Jurkat, Clone E6-1 (cell line): ENCODE data around the gene KIAA1143. TPM values are rescaled to one million over a fixed set of nuclear protein-coding genes. Genes with fewer than 3 reads are reported as not detected.

Experiments
- DNase-seq: peaks from one replicate; pipeline ENCODE4 v3.0.0-alpha.2; 2011; ENCODE audit warnings: low read depth, low spot score
- H3K4me3 ChIP-seq: 2 replicates; pipeline ENCODE4 v1.5.1; 2011; ENCODE audit warnings: mild to moderate bottlenecking, low read length, control low read depth, moderate library complexity
- polyA plus RNA-seq: library from polyadenylated mRNA; unstranded; fragments of >200 nt; gene quantifications from one replicate; pipeline ENCODE4 v1.2.1, GENCODE V29; 2012; ENCODE audit warnings: missing spikeins; ENCODE audit not compliant: insufficient read length, insufficient read depth

Gene KIAA1143
- 29.8 TPM for polyA plus RNA-seq

DNA sequence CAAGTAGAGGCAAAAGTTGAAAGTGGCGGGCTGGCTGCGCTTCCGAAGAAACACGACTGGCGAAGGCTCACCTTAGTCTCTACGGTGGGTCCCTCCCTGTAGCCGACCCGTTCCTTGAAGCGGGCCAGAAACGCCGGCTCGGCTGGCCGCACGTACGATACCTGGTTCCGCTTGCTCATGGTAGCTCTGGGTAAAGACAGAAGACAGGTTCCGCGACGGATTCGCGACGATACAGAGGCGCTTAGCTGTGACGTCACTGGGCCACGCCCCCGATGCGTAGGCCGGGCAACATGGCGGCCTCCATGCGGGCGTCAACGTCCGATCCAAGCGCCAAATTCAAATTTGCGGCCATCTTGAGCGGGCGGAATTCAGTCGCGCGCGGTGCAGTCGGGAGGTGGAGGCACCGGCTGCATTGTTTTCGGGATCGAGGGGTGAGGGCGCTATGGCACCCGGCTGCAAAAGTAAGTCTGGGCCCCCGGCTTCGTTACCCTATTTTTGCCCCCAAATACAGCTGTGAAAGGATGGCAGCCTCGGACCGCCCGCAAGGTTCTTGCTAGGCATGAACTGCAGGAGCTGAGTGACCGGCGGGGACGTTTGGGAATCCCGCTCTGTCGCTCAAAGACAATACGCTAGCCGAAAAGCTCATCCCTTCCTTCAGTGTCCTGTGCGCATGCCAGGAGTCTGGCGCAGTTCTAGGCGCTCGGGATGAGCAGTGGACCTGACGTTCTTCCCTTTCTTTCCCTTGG is at the start of gene KIAA1143, which contains the start of gene KIF15:
Gene KIAA1143 (minus strand): TSS at position 196 of the 746 bp plus-strand sequence. CDS start 17 bp downstream, at position 179.
Gene KIF15 (plus strand): TSS at position 371 of the 746 bp plus-strand sequence. CDS start 72 bp downstream, at position 443.
- H3K4me3 ChIP-seq = peak within 1 kb of the TSS; percentile 89
- peak; percentile 96 for DNase-seq

DNA sequence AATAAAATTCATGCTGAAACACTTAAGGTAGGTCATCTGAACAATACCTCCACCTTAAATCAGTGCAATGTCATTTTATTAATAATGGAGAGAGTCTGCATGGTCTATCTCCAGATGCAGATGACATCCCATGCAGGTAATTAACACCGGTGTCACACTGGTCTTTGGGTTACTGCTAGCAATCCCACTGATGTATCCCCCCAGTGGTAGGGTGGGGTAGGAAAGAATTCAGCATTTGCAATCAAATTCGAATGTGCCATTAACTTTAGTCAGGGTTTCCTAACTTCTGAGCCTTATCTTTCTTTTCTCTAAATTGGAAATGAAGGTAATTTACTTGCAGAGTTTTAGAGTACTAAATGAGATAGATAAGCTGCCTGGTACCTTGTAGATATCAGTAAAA is 44.5 kb upstream of the KIAA1143 start:
- H3K4me3 ChIP-seq = no peak overlapping the region
- DNase-seq = no peak

DNA sequence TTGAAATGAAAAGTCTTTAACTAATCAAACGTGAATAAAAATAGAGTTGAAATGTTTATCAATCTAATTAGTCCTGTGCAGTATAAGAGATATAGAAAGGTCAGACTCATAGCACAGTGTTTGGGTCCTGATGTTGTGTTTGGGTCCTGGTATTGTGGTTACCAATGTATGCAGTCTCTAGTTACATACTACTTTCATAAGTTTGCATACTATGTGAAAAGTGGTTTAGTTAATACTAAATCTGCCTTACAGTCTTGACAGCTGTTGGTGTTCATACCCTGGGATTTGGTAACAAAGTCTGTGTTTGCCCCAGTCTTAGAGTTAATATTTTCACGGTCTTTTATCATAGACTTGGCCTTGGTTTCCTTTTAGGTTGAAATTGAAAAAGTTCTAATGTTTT is 41.9 kb upstream of the KIAA1143 start:
- no peak overlapping the region for H3K4me3 ChIP-seq
- no peak for DNase-seq

DNA sequence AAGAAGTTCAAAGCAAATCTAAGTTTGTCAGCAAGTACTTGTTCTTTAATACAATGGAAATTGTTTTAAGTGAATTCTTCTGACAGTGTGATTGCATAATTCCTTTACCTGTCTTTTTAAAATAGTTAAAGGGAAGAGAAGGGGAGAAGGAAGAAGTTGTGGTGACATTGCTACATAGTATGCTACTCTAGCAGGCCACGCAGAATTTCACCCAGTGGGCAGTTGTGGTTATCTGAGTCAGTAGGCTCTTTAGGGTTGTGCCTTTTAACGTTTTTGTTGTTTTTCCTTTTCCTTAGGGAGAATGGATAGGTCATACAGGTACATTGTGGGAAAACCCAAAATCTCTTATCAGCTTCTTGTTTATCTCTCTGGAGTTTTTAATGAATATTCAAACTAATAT is 40.6 kb upstream of the KIAA1143 start:
- no peak overlapping the region for H3K4me3 ChIP-seq
- DNase-seq = no peak

DNA sequence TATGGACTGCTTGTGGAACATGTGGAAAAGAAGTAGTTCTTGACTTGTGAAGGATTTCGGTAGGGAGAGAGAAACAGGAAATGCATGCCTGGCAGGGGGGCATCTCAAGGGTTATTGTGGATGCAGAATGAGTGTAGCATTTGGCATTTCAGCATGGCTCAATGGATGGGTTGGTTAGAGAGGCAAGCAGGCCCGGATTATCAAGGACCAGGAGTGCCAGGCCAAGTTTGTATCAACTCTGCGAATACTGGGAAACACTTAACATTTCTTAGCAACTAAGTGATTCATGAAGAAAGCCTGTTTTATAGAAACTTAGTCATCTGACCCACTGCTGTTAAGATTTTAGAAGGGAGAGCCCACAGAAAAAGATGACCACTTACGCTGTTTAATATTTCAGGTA is 33.8 kb upstream of the KIAA1143 start:
- no peak overlapping the region for H3K4me3 ChIP-seq
- no peak for DNase-seq

DNA sequence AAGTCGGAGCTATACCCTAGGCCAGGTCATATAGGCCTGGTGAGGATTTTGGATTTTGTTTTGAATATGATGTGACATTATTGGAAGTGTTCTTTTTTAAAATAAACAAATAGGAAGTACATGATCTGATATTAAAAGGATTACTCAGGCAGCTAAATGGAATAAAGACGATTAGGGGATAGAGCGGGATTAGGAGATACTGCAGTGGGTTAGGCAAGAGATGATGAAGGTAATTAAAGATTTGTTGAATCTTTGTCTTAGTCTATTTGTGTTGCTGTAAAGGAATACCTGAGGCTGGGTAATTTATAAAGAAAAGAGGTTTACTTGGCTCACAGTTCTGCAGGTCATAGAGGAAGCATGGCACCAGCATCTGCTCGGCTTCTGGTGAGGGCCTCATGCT is 21.5 kb upstream of the KIAA1143 start:
- no peak for DNase-seq
- H3K4me3 ChIP-seq = no peak overlapping the region

DNA sequence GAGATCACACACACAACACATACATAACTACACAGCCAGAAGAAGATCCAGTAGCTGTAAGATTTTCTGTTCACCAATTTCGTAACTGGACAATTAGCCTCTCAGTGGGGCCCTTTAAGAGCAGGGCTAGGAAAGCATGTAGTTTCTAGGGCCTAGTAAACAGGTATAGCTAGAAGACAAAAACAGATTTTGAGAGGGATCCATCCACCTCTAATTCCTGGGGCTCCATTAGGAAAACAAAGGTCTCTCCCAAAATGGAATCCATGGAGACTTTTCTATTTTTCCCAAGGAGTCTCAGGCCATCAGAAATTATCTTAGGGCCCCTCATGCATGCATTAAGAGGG is 10.7 kb upstream of the KIAA1143 start:
- DNase-seq = no peak

DNA sequence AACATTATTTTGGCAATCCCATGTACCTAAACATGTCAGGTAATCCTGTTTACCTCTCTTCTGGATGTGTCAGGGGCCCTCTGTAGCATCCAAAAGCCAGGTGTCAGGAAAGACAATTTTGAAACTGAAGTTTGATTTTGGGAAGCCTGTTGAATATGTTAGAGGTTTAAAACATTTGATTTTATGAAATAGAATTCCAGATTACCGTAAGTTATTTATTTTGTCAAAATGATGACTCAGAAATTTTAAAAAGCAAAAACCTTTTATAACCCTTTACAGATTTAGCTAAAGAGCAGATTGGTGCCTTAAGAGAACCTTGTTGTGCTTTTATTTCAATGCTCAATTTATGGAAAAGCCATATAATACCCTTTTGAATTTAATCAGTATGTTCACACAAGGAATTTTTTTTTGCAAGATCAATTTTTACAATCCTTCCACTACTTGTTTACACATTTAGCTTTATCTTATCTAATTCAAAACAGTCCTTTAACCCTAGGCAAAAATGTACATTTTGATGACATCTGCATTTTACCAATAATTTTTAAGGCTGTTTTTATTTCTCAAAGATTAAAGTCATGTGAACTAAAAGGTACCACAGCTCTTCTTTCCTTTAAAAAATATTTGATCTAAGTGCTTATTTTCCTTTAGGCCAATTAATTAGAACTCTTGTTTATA is 10.1 kb upstream of the KIAA1143 start:
- H3K4me3 ChIP-seq = no peak overlapping the region
- DNase-seq = no peak

More for the DNA sequence above, 10.7 kb upstream of the KIAA1143 start:
- no peak overlapping the region for H3K4me3 ChIP-seq

DNA sequence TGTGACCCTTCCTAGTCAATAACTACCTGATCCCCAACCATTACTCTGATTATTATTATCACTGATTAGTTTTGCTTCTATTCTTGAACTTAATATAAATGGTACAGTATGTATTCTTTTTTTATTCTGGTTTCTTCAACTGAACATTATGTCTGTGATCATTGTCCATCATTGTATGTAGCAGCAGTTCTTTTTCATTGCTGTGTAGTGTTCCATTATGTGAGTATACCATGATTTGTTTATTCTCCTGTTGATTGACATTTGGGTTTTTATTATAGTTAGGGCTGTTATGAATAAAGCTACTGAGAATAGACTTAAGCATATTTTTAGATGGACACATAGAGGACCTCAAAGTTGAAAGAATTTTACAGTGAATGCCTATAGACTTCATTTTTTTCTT is 2.8 kb upstream of the KIAA1143 start:
- DNase-seq = no peak
- H3K4me3 ChIP-seq = no peak overlapping the region

DNA sequence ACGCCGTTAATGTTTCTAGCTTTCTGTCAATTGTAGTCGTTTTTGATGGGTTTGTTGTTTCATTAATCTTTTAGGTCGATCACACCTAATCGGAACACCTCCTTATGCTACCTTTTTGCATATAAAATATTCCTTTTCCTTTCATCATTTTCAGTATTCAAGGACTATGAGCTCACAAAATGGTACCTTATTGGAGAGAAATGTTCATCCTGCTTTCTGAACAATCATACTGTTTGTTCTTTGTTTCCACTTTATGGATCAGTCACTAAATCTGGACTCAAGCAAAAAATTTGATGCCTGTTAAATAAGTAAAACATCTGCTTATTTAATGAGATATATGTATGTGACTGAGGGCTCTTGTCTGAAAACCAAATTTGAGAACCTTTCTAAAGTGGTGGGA is 1.3 kb upstream of the KIAA1143 start:
- no peak for DNase-seq
- H3K4me3 ChIP-seq = peak overlapping the region; percentile 89

DNA sequence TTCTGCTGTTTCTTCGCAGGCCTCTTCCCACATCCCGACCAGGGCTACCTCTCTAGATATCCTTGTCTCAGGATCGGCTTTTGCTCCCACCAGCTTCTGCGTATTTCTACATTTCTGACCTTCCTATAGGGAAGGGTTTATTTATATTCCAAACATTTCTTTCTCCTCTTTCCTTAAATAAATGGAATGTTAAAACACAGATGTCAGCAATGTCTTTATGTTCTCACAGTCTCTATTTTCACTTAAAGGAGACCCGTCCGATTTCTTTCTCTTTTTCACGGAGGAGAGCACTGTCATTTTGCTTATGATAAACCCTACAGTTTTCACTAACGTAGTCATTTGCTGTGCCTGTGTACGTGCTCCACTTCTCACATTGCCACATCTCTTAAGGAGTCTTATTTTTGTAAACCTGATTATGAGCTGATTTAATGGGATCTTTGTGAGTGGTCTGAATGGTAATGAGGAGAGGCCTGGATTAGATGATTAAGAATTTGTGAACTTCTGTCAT is 805 bp upstream of the KIAA1143 start:
- DNase-seq = no peak

DNA sequence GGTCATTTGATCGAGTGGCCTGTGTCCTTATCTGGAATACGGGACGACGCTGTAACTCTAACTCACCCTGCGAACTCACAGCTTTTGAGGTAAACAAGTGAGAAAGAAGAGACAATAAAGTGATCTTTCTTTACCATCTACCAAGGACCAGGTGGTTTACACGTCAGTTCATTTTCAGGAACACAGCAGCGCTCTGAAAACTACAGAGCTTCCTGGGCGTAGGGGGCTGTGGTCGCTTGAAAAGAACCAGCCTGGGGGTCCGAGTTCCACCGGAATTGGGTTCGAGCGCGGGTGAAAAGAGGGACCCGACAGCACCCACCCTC is 357 bp downstream of the KIAA1143 start:
- DNase-seq = no peak

More for the DNA sequence above, 805 bp upstream of the KIAA1143 start:
- peak overlapping the region; percentile 89 for H3K4me3 ChIP-seq

DNA sequence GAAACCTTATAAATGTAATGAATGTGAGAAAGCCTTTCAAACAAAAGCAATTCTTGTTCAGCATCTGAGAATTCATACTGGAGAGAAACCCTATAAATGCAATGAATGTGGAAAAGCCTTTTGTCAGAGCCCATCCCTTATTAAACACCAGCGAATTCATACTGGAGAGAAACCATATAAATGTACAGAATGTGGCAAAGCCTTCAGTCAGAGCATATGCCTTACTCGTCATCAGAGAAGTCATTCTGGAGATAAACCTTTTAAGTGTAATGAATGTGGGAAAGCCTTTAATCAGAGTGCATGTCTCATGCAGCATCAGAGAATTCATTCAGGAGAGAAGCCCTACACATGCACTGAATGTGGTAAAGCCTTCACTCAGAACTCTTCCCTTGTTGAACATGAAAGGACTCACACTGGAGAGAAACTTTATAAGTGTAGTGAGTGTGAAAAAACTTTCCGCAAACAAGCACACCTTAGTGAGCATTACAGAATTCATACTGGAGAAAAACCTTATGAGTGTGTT is 26.7 kb downstream of the KIAA1143 start:
- DNase-seq = no peak
- H3K4me3 ChIP-seq = no peak overlapping the region

More for the DNA sequence above, 357 bp downstream of the KIAA1143 start:
- peak overlapping the region; percentile 89 for H3K4me3 ChIP-seq

DNA sequence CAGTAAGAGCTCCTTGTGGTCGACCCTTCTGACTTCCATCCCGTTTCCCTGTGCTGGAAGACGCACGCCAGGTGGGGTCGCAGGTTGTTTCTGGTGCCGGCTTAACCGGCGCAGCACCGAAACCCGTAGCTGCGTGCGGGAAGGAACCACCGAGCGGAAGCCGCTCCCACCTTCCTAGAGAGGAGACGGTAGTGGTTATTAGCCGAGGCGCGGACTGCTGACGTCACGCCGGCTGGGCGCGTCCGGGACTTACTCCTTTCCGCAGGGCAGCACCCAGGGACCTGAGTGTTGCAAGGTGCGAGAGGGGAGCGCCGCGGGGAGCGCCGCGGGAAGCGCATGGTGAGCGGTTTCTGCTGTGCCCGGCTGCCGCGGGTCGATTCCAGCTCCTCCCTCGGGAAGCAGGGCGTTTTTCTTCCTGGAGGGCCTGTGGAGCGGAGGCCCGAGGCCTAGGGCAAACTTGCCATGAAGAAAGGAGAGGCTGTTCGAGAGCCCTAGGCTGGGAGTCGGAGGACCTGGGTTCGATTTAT is 32.0 kb downstream of the KIAA1143 start, which contains the start of gene ZNF501:
Gene ZNF501 (plus strand): TSS at position 252 of the 527 bp plus-strand sequence. CDS start 4,787 bp downstream, outside the sequence.
- no peak within 1 kb of the TSS for H3K4me3 ChIP-seq
- DNase-seq = no peak

DNA sequence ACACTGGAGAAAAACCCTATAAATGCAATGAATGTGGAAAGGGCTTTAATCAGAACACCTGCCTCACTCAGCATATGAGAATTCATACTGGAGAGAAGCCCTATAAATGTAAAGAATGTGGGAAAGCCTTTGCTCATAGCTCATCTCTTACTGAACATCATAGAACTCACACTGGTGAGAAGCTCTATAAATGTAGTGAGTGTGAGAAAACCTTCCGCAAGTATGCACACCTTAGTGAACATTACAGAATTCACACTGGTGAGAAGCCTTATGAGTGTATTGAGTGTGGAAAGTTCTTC is 39.4 kb downstream of the KIAA1143 start:
- no peak for DNase-seq
- no peak overlapping the region for H3K4me3 ChIP-seq

DNA sequence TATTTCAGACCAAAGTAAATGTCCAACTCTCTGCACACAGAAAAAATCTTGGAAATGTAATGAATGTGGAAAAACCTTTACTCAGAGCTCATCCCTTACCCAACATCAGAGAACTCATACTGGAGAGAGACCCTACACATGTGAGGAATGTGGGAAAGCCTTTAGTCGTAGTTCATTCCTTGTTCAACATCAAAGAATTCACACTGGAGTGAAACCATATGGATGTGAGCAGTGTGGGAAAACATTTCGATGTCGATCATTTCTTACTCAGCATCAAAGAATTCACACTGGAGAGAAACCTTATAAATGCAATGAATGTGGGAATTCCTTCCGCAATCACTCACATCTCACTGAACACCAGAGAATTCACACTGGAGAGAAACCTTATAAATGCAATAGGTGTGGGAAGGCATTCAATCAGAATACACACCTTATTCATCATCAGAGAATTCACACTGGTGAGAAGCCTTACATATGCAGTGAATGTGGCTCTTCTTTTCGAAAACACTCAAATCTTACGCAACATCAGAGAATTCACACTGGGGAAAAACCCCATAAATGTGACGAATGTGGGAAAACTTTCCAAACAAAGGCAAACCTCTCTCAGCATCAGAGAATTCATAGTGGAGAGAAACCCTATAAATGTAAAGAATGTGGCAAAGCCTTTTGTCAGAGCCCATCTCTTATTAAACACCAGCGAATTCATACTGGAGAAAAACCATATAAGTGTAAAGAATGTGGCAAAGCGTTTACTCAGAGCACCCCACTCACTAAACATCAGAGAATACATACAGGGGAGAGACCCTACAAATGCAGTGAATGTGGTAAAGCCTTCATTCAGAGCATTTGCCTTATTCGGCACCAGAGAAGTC is 40.0 kb downstream of the KIAA1143 start:
- no peak overlapping the region for H3K4me3 ChIP-seq

DNA sequence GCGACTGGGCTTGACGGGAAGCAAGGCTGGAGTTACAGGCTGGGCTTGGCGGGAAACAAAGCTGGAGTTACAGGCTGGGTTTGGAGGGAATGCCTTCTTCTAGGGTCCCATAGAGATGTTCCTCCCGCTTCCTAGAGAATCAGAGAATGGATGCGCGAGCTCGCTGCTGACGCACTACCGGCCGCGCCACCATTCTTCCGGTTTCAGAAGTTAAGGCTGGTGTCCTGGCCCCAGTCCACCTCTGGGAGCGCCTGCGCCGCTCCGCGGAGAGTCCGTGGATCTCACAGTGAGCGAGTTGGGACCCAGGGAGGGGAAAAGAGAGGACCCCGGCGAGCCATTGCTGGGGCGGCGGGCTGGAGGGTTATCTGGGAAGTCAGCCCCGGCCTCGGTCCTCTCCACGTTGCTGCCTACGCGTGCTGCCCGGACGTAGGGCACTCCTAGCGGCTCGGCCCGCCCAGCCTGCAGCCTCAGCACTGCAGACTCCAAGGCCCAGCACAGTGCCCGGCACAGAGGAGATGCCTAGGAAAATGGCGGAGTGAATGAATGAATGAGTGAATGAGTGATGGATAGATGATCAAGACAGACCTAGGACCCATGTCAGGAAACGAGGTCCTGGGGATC is 48.9 kb downstream of the KIAA1143 start, which contains the start of gene ZNF502:
Gene ZNF502 (plus strand): TSS at position 206 of the 621 bp plus-strand sequence. CDS start 7,602 bp downstream, outside the sequence.
- no peak within 1 kb of the TSS for H3K4me3 ChIP-seq

More for the DNA sequence above, 40.0 kb downstream of the KIAA1143 start:
- no peak for DNase-seq

More for the DNA sequence above, 48.9 kb downstream of the KIAA1143 start, which contains the start of gene ZNF502:
- no peak for DNase-seq
